ENCODE results near the gene PDXP. TPM values are rescaled to one million over a fixed set of nuclear protein-coding genes. Genes with fewer than 3 reads are reported as not detected.

Gene PDXP
- total and polyA plus RNA-seq, 10 donors = 9.3 to 26.6 (median 12.6) TPM

DNA sequence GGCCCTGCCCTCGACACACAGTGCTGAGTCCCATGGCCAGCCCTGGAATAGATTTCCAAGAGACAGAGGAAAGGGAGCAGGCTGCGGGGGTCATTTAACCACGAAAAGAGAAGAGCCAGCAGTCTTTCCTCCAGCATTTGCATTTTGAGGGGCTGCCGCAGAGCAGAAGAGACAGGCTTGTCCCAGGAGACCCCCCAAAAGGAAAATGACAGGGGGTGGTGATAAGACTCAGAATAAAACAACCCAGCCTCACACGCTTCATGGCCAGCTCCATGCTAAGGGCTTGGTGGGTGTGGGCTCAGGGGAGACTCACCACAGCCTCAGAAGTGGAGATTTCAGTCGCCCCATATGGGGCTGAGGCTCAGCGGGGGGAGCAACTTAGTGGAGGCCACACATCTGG, 55.2 kb downstream of the PDXP start:
- H3K27ac ChIP-seq = no peak overlapping the region
- H3K9me3 ChIP-seq = no peaks in the 10 kb centered on the region
- 65 to 81% (median 77%) methylated on average over 7 of the region's 7 CpGs for WGBS, 5 donors
- H3K4me3 ChIP-seq = no peak overlapping the region
- intact Hi-C loops (cut with DNase I; ENCODE audit: low total_unique reads) = no loop called here
- H3K27me3 ChIP-seq (replicated peaks in 1 of 7) = no peaks in the 10 kb centered on the region
- DNase-seq = no peak
- TF ChIP-seq POLR2A (IDR thresholded peaks at IDR 0.05) (no peak), POLR2AphosphoS5 (IDR thresholded peaks at IDR 0.05) (no peak)
- TF ChIP-seq, protein P1, sequence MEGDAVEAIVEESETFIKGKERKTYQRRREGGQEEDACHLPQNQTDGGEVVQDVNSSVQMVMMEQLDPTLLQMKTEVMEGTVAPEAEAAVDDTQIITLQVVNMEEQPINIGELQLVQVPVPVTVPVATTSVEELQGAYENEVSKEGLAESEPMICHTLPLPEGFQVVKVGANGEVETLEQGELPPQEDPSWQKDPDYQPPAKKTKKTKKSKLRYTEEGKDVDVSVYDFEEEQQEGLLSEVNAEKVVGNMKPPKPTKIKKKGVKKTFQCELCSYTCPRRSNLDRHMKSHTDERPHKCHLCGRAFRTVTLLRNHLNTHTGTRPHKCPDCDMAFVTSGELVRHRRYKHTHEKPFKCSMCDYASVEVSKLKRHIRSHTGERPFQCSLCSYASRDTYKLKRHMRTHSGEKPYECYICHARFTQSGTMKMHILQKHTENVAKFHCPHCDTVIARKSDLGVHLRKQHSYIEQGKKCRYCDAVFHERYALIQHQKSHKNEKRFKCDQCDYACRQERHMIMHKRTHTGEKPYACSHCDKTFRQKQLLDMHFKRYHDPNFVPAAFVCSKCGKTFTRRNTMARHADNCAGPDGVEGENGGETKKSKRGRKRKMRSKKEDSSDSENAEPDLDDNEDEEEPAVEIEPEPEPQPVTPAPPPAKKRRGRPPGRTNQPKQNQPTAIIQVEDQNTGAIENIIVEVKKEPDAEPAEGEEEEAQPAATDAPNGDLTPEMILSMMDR (IDR thresholded peaks at IDR 0.05 in 8 of 11, conservative IDR thresholded peaks at IDR 0.05 in 3 of 11) = no peak
- H3K36me3 ChIP-seq = peaks cover 0 to 33% (median 0%) of the 10 kb centered on the region in 6 donors
- H3K4me1 ChIP-seq = peaks cover 0 to 9% (median 4%) of the 10 kb centered on the region in 6 donors

GRCh38 chr22:37714634-37715033, 56.1 kb downstream of the PDXP start:
- no peaks in the 10 kb centered on the region for H3K27me3 ChIP-seq (replicated peaks in 1 of 7)
- TF ChIP-seq, protein P1 (IDR thresholded peaks at IDR 0.05 in 8 of 11, conservative IDR thresholded peaks at IDR 0.05 in 3 of 11) = no peak
- TF ChIP-seq POLR2AphosphoS5 (IDR thresholded peaks at IDR 0.05) (no peak), POLR2A (IDR thresholded peaks at IDR 0.05) (no peak)
- H3K36me3 ChIP-seq = peaks cover 0 to 33% (median 0%) of the 10 kb centered on the region in 6 donors
- WGBS, 5 donors = 86 to 89% (median 89%) methylated on average over 2 of the region's 2 CpGs
- no peak overlapping the region for H3K4me3 ChIP-seq
- H3K9me3 ChIP-seq = no peaks in the 10 kb centered on the region
- intact Hi-C loops (cut with DNase I; ENCODE audit: low total_unique reads) = no loop called here
- DNase-seq = no peak
- H3K4me1 ChIP-seq = peaks cover 0 to under 1% (median 0%) of the 10 kb centered on the region in 6 donors
- H3K27ac ChIP-seq = no peak overlapping the region

GRCh38 chr22:37715760-37716159, 57.2 kb downstream of the PDXP start:
- Histone ChIP-seq H3K4me1 (no peaks in the 10 kb centered on the region), H3K36me3 (peaks cover 0 to 33% (median 0%) of the 10 kb centered on the region in 6 donors), H3K27me3 (replicated peaks in 1 of 7) (no peaks in the 10 kb centered on the region), H3K4me3 (no peak overlapping the region), H3K27ac (no peak overlapping the region), H3K9me3 (no peaks in the 10 kb centered on the region)
- TF ChIP-seq POLR2A (IDR thresholded peaks at IDR 0.05) = no peak
- no peak for TF ChIP-seq POLR2AphosphoS5 (IDR thresholded peaks at IDR 0.05)
- TF ChIP-seq, protein P1 (IDR thresholded peaks at IDR 0.05 in 8 of 11, conservative IDR thresholded peaks at IDR 0.05 in 3 of 11) = no peak
- no peak for DNase-seq
- WGBS, 5 donors = 93 to 98% (median 97%) methylated on average over 7 of the region's 7 CpGs
- intact Hi-C loops (cut with DNase I; ENCODE audit: low total_unique reads) = no loop called here

Small RNAs within 50 kb of the gene (small RNA-seq; reads per million reads assigned to genes)
- gene RN7SL385P = 0 reads per million in 4 donors

Other genes with a start within 250 kb of the PDXP start
- under 1 TPM in 6 of 7 donors, not detected in 1; 0.05 to 0.19 (median 0.10) TPM for gene ELFN2, start 231.2 kb upstream of the PDXP start, total RNA-seq
- under 1 TPM; 0.02 to 0.10 (median 0.02) TPM for gene ELFN2, start 231.2 kb upstream of the PDXP start, polyA plus RNA-seq
- 100 to 1,000 TPM in 4 of 7 donors, 10 to 100 TPM in 3; 93.5 to 138 (median 101) TPM for gene MFNG, start 172.3 kb upstream of the PDXP start, total RNA-seq
- gene MFNG, start 172.3 kb upstream of the PDXP start, polyA plus RNA-seq = 10 to 100 TPM; 38.7 to 65.8 (median 51.1) TPM
- 10 to 100 TPM in 4 of 7 donors, 1 to 10 TPM in 3; 6.9 to 12.5 (median 11.3) TPM for gene CARD10, start 139.3 kb upstream of the PDXP start, total RNA-seq
- 1 to 10 TPM; 2.5 to 9.1 (median 5.7) TPM for gene CARD10, start 139.3 kb upstream of the PDXP start, polyA plus RNA-seq
- gene CDC42EP1, start 98.2 kb upstream of the PDXP start, total RNA-seq = 10 to 100 TPM; 13.2 to 35.7 (median 22.4) TPM
- gene CDC42EP1, start 98.2 kb upstream of the PDXP start, polyA plus RNA-seq = 10 to 100 TPM in 1 of 3 donors, 1 to 10 TPM in 2; 4.6 to 13.7 (median 4.8) TPM
- 10 to 100 TPM in 5 of 7 donors, 1 to 10 TPM in 1, not detected in 1; 3.9 to 22.8 (median 12.8) TPM for gene LGALS2, start 78.6 kb upstream of the PDXP start, total RNA-seq
- gene LGALS2, start 78.6 kb upstream of the PDXP start, polyA plus RNA-seq = 10 to 100 TPM; 21.1 to 41.8 (median 25.5) TPM
- 100 to 1,000 TPM in 1 of 7 donors, 10 to 100 TPM in 6; 67.6 to 115 (median 82.6) TPM for gene GGA1, start 49.9 kb upstream of the PDXP start, total RNA-seq
- gene GGA1, start 49.9 kb upstream of the PDXP start, polyA plus RNA-seq = 100 to 1,000 TPM in 2 of 3 donors, 10 to 100 TPM in 1; 43.4 to 134 (median 121) TPM
- gene SH3BP1, start 19.1 kb upstream of the PDXP start, total RNA-seq = 10 to 100 TPM; 38.0 to 78.9 (median 61.2) TPM
- gene SH3BP1, start 19.1 kb upstream of the PDXP start, polyA plus RNA-seq = 10 to 100 TPM; 17.7 to 51.7 (median 35.2) TPM
- gene LGALS1, start 16.9 kb downstream of the PDXP start, total RNA-seq = 100 to 1,000 TPM; 158 to 544 (median 389) TPM
- gene LGALS1, start 16.9 kb downstream of the PDXP start, polyA plus RNA-seq = 100 to 1,000 TPM; 371 to 519 (median 445) TPM
- 10 to 100 TPM; 24.0 to 55.3 (median 30.2) TPM for gene NOL12, start 27.6 kb downstream of the PDXP start, total RNA-seq
- gene NOL12, start 27.6 kb downstream of the PDXP start, polyA plus RNA-seq = 10 to 100 TPM; 28.5 to 33.9 (median 31.1) TPM
- 100 to 1,000 TPM in 5 of 7 donors, 10 to 100 TPM in 2; 69.9 to 151 (median 106) TPM for gene TRIOBP, start 38.3 kb downstream of the PDXP start, total RNA-seq
- gene TRIOBP, start 38.3 kb downstream of the PDXP start, polyA plus RNA-seq = 10 to 100 TPM; 24.6 to 62.0 (median 34.2) TPM
- 1 to 10 TPM in 5 of 7 donors, under 1 TPM in 1, not detected in 1; 0.94 to 2.2 (median 1.7) TPM for gene GCAT, start 149.2 kb downstream of the PDXP start, total RNA-seq
- 1 to 10 TPM; 1.7 to 3.9 (median 1.9) TPM for gene GCAT, start 149.2 kb downstream of the PDXP start, polyA plus RNA-seq
- not detected for gene GALR3, start 164.7 kb downstream of the PDXP start, total RNA-seq
- not detected for gene GALR3, start 164.7 kb downstream of the PDXP start, polyA plus RNA-seq
- gene ANKRD54, start 185.6 kb downstream of the PDXP start, total RNA-seq = 10 to 100 TPM; 14.5 to 31.0 (median 15.3) TPM
- gene ANKRD54, start 185.6 kb downstream of the PDXP start, polyA plus RNA-seq = 10 to 100 TPM; 15.7 to 17.5 (median 15.8) TPM
- gene EIF3L, start 190.7 kb downstream of the PDXP start, total RNA-seq = 100 to 1,000 TPM; 254 to 407 (median 337) TPM
- gene EIF3L, start 190.7 kb downstream of the PDXP start, polyA plus RNA-seq = 100 to 1,000 TPM; 275 to 364 (median 331) TPM
- 10 to 100 TPM; 15.7 to 29.4 (median 21.8) TPM for gene MICALL1, start 247.6 kb downstream of the PDXP start, total RNA-seq
- gene MICALL1, start 247.6 kb downstream of the PDXP start, polyA plus RNA-seq = 10 to 100 TPM in 1 of 3 donors, 1 to 10 TPM in 2; 3.8 to 11.6 (median 4.1) TPM